Left cardiac atrium (tissue), 4 donors: ENCODE results near the gene PRR35. TPM values are rescaled to one million over a fixed set of nuclear protein-coding genes. Genes with fewer than 3 reads are reported as not detected.
A peak's percentile ranks its signal among the peaks of the same experiment; 100 is the strongest.

Source experiments
- ATAC-seq, 2 donors: fragments of 200-7000 bp; cut with Tn5 transposase; one replicate each; pipeline ENCODE4 v1.9.1; 2020; ENCODE audit warnings: mild to moderate bottlenecking in 2 of 2, moderate library complexity in 2 of 2
- DNase-seq: peaks from one replicate; pipeline ENCODE4 v3.0.0-alpha.2; 2020
- intact Hi-C, 2 donors: fragments of 100-400 bp; cut with DNase I; formaldehyde crosslinking; loops; one replicate each; pipeline versions ENCODE4 v1.14.1 to v1.15.1; 2022 to 2023
- total RNA-seq, 2 donors: library from RNA; stranded (reverse); fragmentation: NEBNext Ultra II Directional; extraction: Animal tissue kit (Norgen Biotek cat#: 25700); gene quantifications; one replicate each; pipeline ENCODE4 v1.2.1, GENCODE V29; 2021
- donor health status: DM: no; HTN: yes; CAD: no.
- donor health status: DM: no; HTN: yes; CAD: no; lungs with severe emphysema.
- donor health status: DM: yes; HTN: yes; CAD: no.
- donor health status: Dilated cardiomyopathy.

The PRR35 gene
- total RNA-seq, 2 donors from 2014 or later, result not detected

GRCh38 chr16:540645-541340 lies 19.4 kb upstream of the PRR35 start:
- no peak for DNase-seq
- no peak for ATAC-seq
- intact Hi-C loops, result no loop called here

- ATAC-seq (no peak), DNase-seq (no peak)
- intact Hi-C loops, result no loop called here
These were observed 16.7 kb upstream of the PRR35 start for GRCh38 chr16:543301-544164.

- intact Hi-C loops, result no loop called here
- ATAC-seq (no peak), DNase-seq (no peak)
These were observed 15.7 kb upstream of the PRR35 start for GRCh38 chr16:544517-544916.

GRCh38 chr16:546909-547770 lies 13.1 kb upstream of the PRR35 start:
- peak; percentile 61 for DNase-seq
- intact Hi-C loops, result no loop called here
- ATAC-seq, result peak; percentile 60 to 69

- intact Hi-C loops, result no loop called here
- ATAC-seq, result no peak
- no peak for DNase-seq
These were observed 11.6 kb upstream of the PRR35 start for GRCh38 chr16:548586-548985.

- no peak for ATAC-seq
- DNase-seq, result no peak
- intact Hi-C loops, result no loop called here
These were observed 10.5 kb upstream of the PRR35 start for GRCh38 chr16:549544-550263.

GRCh38 chr16:551210-551609 lies 9.0 kb upstream of the PRR35 start:
- intact Hi-C loops, result no loop called here
- DNase-seq (no peak), ATAC-seq (no peak)

GRCh38 chr16:552171-552570 lies 8.0 kb upstream of the PRR35 start:
- intact Hi-C loops, result no loop called here
- ATAC-seq, result no peak
- no peak for DNase-seq

- intact Hi-C loops, result no loop called here
- no peak for DNase-seq
- ATAC-seq, result no peak
These were observed 6.4 kb upstream of the PRR35 start for GRCh38 chr16:553601-554296.

- intact Hi-C loops, result no loop called here
- DNase-seq (no peak), ATAC-seq (no peak)
These were observed 5.9 kb upstream of the PRR35 start for GRCh38 chr16:554297-554621.

- ATAC-seq (no peak), DNase-seq (no peak)
- intact Hi-C loops, result no loop called here
These were observed 5.4 kb upstream of the PRR35 start for GRCh38 chr16:554640-555365.

- DNase-seq, result no peak
- intact Hi-C loops, result no loop called here
These were observed 4.4 kb upstream of the PRR35 start for GRCh38 chr16:555528-556473.

GRCh38 chr16:556474-557173 lies 3.6 kb upstream of the PRR35 start:
- no peak for DNase-seq
- no peak for ATAC-seq
- intact Hi-C loops, result no loop called here

More at GRCh38 chr16:555528-556473, 4.4 kb upstream of the PRR35 start:
- no peak for ATAC-seq

- no peak for DNase-seq
- no peak for ATAC-seq
- intact Hi-C loops, result no loop called here
These were observed 2.5 kb upstream of the PRR35 start for GRCh38 chr16:557463-558297.

- no peak for DNase-seq
These were observed 1.7 kb upstream of the PRR35 start for GRCh38 chr16:558298-559020.

More at GRCh38 chr16:558298-559020, 1.7 kb upstream of the PRR35 start:
- ATAC-seq, result peak in 1 of 2 donors; percentile 12
- intact Hi-C loops, result no loop called here
